SKM-1 (cell line): ENCODE measurements around the gene LARP4B.

Experiments
- DNase-seq: peaks from one replicate; lab custom pipeline; 2025; ENCODE audit not compliant: unreplicated experiment; lab: John Stamatoyannopoulos, UW

Gene LARP4B

DNA sequence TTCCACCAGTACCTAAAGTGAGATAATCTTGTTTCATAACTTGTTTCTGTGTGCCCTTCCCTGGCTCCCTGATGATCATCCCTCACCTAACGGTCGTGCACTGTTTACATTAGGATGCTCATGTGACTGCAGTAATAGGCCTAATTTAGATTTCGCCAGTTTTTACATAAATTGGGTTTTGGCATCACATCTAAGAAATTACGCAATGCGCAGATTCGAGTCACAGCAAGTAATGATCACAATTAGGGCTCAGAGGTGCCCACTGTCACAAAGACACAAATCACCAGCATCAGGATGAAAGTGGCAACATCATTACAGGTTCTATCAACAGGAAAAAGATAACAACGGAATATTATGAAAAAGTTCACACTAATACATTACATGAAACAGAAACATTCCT, 94.7 kb downstream of the LARP4B start:
- DNase-seq: no peak

DNA sequence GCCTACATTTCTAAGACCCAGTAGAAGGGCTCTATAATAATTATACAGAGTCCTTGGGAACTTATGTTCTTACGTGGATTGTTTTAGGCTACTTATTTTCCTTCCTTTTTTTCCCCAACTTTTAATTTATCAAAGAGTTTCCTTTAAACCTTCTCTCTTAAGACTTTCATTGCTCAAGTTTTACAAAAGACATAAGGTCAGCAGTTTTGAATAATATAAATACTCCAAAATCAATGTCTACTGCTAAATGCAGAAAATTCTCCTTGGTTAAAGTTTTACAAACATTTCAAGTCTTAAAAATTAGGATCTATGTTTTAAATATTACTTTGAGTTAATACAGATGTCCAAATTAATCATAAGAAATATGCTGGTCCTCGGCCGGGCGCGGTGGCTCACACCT, 97.0 kb downstream of the LARP4B start:
- no peak for DNase-seq

DNA sequence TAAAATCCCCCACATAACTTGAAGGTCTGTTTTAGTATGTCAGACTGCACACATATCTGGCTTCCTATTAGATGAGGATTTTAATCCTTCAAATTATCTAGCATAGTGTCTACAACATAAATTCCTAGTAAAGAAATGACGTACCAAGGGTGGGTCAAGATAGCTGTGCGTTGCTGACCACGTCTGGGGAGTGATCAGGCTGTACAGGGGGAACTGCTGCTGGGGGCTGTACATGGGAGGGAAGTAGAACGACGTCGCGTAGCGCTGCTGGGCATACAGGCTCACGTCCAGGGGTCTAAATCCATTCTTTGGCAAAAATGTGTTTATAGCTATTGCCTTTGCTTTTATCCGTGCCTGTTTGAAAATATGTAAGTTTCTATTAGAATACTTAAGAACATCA, 102.3 kb downstream of the LARP4B start:
- DNase-seq: no peak

DNA sequence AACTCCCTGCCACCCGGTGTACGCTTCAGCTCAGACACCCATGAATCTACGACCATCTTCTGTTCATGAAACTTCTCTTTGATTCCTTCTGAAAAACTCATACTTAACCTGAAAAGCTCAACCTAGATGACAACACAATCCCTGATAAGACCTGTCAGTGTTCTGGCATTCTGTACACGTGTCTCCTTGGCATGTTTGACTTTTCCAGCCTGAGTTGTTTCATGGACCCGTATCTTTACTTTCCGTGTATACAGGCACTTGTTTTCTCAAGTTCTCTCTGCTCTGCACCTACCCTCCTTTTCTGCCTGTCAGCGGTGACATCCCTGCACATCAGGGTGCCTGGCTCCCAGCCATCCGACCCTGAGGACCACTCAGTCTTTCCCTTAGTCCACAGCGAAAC, 103.3 kb downstream of the LARP4B start:
- no peak for DNase-seq

DNA sequence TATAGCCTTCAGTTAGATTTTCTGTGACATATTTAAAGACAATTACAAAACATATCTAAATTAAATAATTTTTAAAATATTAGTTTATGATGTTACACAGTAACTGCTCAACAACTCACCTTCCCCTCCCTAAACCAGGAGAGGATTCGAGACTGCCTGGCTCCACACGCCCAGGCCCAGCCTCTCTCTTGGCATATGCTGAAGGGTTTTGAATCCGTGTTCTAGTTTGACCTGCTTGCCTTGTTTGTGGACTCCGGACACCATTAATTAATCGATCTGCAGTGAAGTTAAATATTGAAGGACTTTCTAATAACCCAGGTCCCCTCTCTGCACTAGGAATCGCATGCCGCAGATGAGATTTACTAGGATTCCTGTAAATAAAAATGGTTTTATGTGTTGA, 106.6 kb downstream of the LARP4B start:
- no peak for DNase-seq

DNA sequence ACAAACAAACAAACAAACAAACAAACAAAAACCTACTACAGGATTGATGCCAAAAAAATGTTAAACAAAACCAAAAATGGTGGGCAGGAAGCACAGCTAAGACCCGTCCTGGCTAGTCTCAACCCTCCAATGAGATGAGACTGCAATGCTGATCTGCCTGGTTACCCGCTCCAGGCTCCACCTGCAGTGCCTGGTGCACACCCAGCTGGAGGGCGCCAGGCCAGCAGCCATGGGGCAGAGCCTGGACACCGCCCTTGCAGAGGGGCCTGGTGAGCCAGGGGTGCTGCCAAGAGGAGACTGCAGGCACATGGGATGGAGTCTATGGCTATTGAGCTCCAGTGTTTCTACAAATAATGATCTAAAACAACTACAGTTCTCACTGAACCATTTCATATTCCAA, 107.0 kb downstream of the LARP4B start:
- no peak for DNase-seq

DNA sequence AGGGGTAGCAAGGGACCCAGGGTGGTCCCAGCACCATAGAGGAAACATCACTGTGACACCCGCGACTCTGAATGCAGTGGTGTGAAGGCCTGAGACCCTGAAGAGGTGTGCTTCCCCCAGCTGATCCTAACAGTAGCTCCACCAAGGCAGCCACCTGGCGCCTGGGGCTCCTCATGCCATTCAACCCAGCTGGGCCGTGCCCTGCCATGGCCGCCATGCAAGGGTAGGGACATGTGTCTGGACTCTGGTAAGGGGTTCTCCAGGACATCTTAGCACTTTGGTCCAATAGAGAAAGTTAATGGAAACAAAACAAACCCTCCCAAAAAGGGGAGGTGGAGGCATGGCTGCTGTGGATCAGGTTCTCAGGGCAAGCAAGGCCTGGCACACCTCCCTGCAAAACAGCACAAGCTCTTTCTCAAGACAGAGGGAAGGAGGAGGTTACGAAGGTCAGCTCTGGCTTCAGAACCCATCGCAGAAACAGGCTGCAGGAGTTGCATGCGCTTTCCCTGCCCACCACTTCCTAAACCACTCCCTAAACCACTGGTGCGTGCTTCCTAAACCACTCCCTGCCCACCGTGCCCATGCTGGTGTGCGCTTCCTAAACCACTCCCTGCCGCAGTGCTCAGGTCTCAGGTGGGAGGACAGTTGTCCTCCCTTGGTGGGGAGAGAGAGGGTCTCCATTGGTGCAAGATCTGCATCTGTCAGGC, 108.7 kb downstream of the LARP4B start:
- no peak for DNase-seq

DNA sequence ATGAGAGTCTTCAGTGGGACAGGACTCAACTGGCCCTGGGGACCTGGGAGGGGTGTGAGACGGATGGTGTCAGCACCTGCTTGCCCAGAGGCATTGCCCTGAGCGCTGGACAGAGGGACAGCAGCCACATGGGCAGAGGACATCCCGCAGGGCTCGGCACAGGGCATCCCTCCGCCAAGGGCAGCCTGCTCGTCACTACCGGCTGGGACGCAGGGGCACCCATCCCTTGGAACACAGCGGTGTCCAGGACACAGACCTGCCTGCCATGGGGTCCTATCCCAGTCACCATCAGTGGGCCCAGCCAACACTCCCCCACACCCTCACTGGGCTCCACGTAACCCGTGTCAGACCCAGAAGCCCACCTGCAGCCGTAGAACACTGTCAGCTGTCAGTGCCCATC, 109.3 kb downstream of the LARP4B start:
- DNase-seq: no peak

DNA sequence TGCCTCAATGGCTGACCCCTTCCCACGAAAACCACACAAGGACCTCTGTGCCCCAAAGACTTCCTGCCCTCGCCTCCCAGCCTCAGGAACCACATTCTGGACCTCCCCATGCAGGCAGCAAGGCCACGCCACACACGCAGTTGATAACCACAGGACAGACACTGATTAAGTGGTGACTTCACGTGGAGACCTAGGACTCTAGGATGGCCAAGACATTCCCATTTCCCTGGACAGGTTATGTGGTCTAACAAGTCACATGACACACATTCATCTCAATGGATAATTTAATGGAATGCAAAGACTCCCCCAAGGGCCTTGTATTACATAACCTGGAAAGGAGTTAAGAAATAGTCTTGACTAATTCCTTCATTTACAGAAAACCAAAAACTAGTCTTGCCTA, 110.2 kb downstream of the LARP4B start:
- no peak for DNase-seq

DNA sequence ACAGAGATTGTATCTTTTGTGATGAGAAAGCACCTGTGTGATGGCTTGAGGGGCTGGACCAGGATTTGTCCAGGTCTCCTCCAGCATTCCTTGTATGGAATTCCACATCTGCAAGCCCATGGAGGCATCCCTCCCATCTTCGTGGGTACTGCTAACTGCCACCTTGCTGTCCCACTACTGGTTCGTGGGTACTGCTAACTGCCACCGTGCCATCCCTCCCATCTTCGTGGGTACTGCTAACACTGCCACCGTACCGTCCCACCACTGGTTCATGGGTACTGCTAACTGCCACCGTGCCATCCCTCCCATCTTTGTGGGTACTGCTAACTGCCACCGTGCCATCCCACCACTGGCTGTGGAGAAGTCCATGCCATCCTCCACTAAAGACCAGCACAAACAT, 111.7 kb downstream of the LARP4B start:
- DNase-seq: no peak

DNA sequence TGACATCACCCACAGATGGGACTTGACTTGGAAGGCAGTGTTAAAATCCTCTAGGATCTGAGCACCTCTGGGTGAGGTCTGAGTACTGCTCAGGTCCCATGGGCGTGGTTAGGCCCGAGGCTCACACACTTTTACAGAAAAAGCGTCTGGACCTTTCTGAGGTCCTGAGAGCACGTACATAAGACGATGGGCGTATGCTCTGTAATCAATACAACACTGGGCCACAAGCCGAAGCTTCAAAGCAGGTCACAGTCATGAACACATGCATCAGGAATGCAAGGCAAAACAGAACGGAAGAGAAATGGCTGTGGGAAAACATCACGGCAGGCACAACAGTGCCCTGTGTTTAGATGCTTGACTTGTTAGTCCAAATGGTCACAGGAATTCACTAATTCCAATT, 112.2 kb downstream of the LARP4B start:
- no peak for DNase-seq

DNA sequence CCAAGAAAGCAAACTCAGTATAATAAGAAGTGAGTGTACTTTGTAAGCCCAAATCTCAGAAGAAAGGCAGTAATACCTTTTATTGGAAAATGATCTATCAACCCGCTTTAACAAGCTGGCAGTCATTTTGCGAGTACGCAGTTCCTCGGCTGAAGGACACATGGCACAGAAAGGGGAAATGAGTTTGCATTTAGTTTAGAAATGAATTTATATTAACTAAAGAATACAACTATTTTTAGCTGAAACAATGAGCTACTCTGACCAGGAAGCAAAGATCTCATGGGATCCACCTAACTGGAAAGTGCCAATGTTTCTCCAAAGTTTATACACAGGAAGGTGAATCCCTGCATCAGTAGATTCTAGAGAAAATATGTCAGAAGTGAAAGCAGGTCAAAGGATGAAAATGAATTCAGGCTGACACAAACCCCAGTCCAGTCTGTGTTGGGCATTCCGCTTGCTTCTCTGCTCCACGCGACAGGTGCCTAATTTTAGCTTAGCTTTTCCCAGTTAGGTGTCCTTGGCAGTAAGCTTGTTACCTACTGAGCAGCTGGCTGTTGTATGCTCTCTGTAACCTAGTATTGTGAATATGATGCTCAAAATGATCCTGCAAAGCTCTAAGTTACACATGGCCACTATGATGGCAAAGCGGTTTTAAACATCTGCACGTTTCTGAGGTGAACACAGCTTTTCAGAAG, 112.8 kb downstream of the LARP4B start:
- DNase-seq: no peak

DNA sequence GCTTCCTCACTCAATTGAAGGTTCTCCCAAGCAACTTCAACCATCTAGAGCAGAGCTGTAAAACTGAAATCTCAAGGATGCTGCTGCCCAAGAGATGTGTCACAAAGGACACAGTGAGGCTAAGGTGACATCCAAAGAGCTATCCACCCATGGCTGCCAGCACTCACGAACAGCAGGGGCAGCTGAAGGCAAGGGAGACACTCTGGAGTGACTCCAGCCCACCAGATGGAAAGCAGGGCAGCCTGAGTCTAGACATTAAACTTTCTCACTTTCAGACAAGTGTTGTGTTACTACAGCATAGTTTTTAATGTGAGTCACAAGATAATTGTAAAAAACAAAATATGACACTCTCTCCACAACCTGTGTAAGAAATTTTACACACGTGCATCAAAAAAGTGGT, 113.5 kb downstream of the LARP4B start:
- DNase-seq: no peak

DNA sequence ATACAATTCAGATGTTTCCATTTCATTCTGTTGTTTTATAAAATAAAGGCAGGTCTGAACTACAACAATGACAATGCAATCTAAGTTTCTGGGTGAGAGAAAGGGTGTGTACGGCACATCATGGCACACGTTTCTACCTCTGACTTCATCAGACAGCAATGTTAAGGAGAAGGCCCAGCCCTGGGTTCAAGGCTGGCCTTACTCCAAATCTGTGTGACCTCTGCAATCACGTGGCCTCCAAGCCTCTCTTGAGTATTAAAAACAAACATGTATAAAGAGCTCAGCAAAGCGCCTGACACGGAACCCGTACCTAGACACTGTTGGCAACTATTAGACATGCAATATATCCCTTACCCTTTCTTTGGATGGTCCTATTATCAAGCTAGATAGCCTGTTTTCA, 114.1 kb downstream of the LARP4B start:
- DNase-seq: no peak

DNA sequence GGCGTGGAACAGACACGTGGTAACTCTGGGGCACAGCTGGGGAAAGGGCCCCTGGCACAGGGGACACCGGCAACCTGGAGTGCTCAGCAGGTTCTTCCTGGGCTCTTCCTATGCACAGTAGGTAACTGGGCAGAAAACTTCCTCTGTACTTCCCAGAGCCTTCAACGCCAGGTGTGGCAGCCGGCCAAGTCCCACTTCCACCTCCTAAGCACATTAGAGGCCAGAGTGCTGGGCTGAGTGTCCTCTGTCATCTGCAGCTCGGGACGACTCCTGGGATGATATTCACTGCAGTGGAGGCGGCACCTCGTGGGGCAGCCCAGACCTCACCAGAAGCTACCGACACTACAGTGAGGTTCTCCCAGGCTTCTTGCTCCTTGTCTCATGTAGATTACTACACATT, 114.5 kb downstream of the LARP4B start:
- no peak for DNase-seq

DNA sequence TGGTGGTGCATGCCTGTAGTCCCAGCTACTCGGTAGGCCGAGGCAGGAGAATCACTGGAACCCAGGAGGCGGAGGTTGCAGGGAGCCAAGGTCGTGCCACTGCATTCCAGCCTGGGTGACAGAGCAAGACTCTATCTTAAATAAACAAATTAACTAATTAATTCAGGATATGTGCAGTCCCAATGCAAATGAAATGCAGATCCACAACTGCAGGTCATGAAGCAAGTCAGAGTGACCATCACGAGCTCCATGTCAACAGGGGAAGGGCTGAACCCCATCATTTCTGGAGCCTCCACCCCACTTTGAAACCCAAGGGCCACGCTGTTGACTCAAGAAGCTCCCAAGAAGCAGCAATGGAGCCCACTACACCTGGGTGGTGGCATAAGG, 115.4 kb downstream of the LARP4B start:
- no peak for DNase-seq

DNA sequence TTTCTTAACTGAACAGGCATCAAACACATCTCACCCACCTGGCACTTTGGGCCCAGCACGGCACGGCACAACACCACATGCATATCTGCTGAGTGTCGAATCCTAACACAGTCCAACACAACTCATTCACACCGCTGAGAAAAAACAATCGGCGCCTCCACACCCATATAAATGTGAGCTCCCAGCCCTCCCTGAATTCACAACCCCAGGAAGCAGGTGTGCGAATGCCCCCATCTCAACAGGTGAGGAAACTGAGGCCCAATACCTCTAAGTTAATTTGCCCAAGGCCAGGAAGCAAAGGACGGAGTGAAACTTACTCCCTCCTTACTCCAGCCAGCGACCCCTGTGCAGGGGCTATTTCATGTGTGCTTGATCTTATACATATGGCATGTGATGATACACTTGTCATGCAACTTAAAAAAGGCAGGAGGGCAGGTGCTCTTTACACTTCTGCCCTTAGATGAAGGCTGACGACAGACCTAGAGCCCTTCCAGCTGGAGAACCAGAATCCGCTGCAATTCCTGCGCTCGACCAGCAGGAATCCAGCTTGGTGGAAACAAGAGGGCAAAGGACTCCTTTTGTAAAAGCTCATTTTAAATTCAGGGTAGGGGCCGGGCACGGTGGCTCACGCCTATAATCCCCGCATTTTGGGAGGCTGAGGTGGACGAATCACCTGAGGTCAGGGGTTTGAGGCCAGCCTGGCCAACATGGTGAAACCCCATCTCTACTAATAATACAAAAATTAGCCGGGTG, 116.0 kb downstream of the LARP4B start:
- no peak for DNase-seq

DNA sequence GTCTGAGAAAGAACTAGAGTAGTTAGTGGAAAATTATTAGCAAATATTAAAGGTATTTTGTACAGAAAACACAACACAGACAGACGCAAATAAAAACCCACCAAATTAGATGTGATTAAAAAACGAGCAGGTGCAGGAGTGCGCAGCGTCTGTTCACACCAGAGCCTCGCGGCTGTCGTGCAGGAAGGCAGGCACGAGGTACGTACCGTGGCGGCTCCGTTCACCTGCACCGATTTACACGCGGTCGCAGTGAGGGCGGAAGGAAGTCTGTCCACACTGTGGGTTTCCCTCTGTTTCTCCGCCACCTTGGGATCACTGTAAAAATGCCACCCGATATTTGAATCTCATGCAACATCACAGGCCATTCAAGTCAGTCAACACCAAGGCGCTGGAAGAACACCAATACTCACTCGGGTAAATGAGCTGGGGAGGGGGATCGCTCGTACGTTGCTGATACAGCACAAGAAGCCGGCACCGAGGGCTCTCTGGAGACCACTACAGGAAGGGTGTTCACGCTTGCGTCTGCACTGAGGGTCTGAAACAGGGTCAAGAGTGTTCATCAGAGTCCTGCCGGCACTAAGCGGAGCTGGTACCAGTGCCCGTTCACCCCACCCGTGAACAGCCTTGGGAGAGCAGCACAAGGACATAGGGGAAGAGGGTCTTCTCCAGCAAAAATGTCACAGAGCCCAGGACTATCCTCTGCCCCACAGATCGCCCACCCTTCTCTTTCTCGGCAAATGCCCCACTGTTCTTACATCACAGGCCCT, 116.8 kb downstream of the LARP4B start:
- DNase-seq: no peak

DNA sequence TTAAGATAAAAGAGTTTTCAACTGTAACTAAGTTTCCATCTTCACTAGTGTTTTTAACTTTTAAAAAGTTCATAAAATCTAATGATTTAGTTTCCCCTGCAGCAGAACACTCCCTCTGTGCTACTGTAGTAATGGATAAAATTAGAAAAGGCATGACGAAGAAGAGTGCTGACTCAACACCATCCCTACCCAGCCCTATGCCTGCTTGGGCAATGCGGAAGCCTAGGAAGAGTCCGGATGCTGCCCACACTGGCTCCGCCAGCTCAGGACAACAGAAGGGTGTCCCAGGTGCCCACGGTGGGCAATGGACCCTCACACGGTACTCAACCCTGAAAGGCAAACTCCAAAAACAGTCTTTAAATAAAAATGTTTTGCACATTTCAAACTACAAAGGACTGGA, 118.2 kb downstream of the LARP4B start:
- DNase-seq: no peak

DNA sequence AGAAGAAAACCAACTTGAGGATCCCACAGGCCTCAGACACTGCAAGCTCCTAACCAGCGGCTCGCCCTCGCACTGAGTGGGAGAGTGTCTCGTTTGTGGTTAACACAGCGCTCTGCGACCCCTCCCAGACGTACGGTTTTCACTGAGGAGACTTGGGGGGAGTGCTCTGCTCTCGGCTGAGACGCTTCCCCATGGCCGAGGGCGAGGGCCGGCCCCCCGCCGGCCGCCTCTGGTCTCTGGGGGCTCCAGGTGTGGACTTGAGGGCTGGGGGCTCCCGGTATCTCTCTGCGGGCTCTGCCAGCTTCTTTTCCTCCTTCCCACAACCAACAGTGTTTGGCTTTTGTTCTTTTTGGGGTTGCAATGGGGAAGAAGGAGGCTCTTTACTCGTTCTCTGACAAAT, 118.7 kb downstream of the LARP4B start:
- DNase-seq: no peak

DNA sequence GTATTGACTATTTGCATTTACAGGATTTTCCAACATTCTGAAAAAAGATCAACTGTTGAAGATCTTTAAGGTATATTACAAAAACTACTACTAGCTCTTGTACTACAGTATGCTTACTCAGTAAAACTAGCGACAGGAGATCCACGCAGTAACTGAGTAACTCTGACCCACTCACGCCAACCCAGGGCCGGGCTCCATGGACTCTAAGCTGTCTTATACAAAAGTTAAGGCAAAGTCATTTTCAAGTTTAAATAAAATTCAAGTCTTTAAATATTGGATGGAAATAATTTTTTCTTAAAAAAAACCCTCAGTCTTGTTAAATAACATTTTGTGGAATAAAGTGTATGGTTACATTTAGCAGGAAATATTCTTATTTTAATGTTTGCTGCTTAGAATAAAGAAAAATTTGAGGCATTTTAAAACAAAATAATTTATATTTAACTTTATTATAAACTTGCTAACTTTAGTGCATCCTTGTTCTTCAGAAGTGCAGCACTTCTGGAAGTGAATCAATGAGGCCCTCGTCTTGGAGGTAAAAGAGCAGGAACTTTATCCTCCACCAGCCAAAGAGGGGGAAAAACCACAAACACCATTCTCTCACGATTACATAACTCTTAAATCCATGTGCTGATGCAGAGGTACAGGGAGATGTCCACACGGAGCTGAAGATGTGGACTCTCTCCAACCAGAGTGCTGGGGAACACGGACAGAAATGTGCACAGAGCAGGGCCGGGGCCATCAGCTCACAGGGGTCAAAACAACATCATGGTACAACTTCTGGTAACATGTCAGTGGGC, 119.9 kb downstream of the LARP4B start:
- DNase-seq: no peak
